ENCODE data around the gene OR1K1. TPM values are rescaled to one million over a fixed set of nuclear protein-coding genes. Genes with fewer than 3 reads are reported as not detected.

Gene OR1K1
- total RNA-seq, result not detected
- not detected for polyA plus RNA-seq
- long read RNA-seq, donor 1, result 0 reads
- long read RNA-seq, donor 2, result 0 reads

- Histone ChIP-seq H3K27me3 (ENCODE audit: insufficient read depth in 3 of 3, low read length in 2 of 3) (no peaks in the 10 kb centered on the region), H3K27ac (no peak within 1 kb of the TSS), H3K36me3 (ENCODE audit: insufficient read depth in 1 of 2, low read depth in 1 of 2) (no peaks in the 10 kb centered on the region), H3K4me3 (no peak within 1 kb of the TSS), H3K4me1 (no peaks in the 10 kb centered on the region), H3K9me3 (no peaks in the 10 kb centered on the region)
- 90 to 92% (median 92%) methylated on average over 30 of the region's 30 CpGs for WGBS, 3 donors
- no peak for DNase-seq
- intact Hi-C loops (cut with DNase I), result loop anchor here in 1 of 2 donors (10.0 kb wide), 1 partner anchor 676 kb away; no protein-coding TSS in a partner anchor
- no peak for TF ChIP-seq CTCF (IDR thresholded peaks at IDR 0.05)
- ATAC-seq, result no peak
Observed at GRCh38 chr9:122800066-122801060, at the start of gene OR1K1. Gene OR1K1, plus strand, starts transcription at chr9:122800123. Its CDS starts 0 bp downstream, at chr9:122800123.

GRCh38 chr9:122754825-122755224, 45.1 kb upstream of the OR1K1 start:
- intact Hi-C loops (cut with DNase I), result no loop called here
- Histone ChIP-seq H3K36me3 (ENCODE audit: insufficient read depth in 1 of 2, low read depth in 1 of 2) (no peaks in the 10 kb centered on the region), H3K4me1 (no peaks in the 10 kb centered on the region), H3K27me3 (ENCODE audit: insufficient read depth in 3 of 3, low read length in 2 of 3) (peaks cover 0 to 3% (median 0%) of the 10 kb centered on the region in 3 donors), H3K9me3 (peaks cover 12% of the 10 kb centered on the region), H3K4me3 (no peak overlapping the region), H3K27ac (no peak overlapping the region)
- no peak for TF ChIP-seq CTCF (IDR thresholded peaks at IDR 0.05)
- DNase-seq, result no peak
- no peak for ATAC-seq
- 20 to 38% (median 31%) methylated on average over 2 of the region's 2 CpGs for WGBS, 3 donors

GRCh38 chr9:122767817-122768216, 32.1 kb upstream of the OR1K1 start:
- no peaks in the 10 kb centered on the region for H3K27me3 ChIP-seq (ENCODE audit: insufficient read depth in 3 of 3, low read length in 2 of 3)
- no peak overlapping the region for H3K4me3 ChIP-seq
- ATAC-seq, result no peak
- H3K36me3 ChIP-seq (ENCODE audit: insufficient read depth in 1 of 2, low read depth in 1 of 2), result no peaks in the 10 kb centered on the region
- H3K27ac ChIP-seq, result no peak overlapping the region
- TF ChIP-seq CTCF (IDR thresholded peaks at IDR 0.05), result no peak
- WGBS, 3 donors, result 57 to 68% (median 61%) methylated on average over 4 of the region's 4 CpGs
- H3K4me1 ChIP-seq, result no peaks in the 10 kb centered on the region
- no peak for DNase-seq
- H3K9me3 ChIP-seq, result peaks cover 31% of the 10 kb centered on the region
- intact Hi-C loops (cut with DNase I), result no loop called here

GRCh38 chr9:122777052-122777451, 22.9 kb upstream of the OR1K1 start:
- Histone ChIP-seq H3K27me3 (ENCODE audit: insufficient read depth in 3 of 3, low read length in 2 of 3) (no peaks in the 10 kb centered on the region), H3K9me3 (peaks cover 9% of the 10 kb centered on the region), H3K4me3 (no peak overlapping the region), H3K4me1 (no peaks in the 10 kb centered on the region), H3K27ac (no peak overlapping the region), H3K36me3 (ENCODE audit: insufficient read depth in 1 of 2, low read depth in 1 of 2) (no peaks in the 10 kb centered on the region)
- no peak for TF ChIP-seq CTCF (IDR thresholded peaks at IDR 0.05)
- 84 to 86% (median 86%) methylated on average over 8 of the region's 8 CpGs for WGBS, 3 donors
- intact Hi-C loops (cut with DNase I), result no loop called here
- DNase-seq (no peak), ATAC-seq (no peak)
